IMR-90 (cell line): ENCODE data around the gene MACC1. TPM values are rescaled to one million over a fixed set of nuclear protein-coding genes. Genes with fewer than 3 reads are reported as not detected.

Experiments
- ATAC-seq: fragments of 200-7000 bp; cut with Tn5 transposase; 2 replicates; pipeline ENCODE4 v1.9.1; 2020; ENCODE audit warnings: low read depth, mild to moderate bottlenecking, moderate library complexity
- BruUV-seq: library from RNA; stranded (reverse); fragments of 400-500 nt; replicated peaks from 2 replicates; lab custom pipeline; 2021; lab: Mats Ljungman, UMichigan
- CTCF ChIA-PET: fragments of 300-600 bp; formaldehyde crosslinking; extraction: SDS; loops from one replicate; lab custom pipeline; 2021; ENCODE audit warnings: antibody characterized with exemption; lab: Yijun Ruan, JAX
- POLR2A ChIA-PET: fragments of 300-600 bp; sonication (Branson Sonifier 250); formaldehyde crosslinking; loops from one replicate; lab custom pipeline; 2022; ENCODE audit warnings: antibody characterized with exemption; ENCODE audit not compliant: unreplicated experiment; lab: Charles Lee
- DNase-seq: peaks from one replicate; pipeline ENCODE4 v3.0.0; 2013
- H2AFZ ChIP-seq: replicated peaks from 2 replicates; pipeline ENCODE3; 2013; ENCODE audit warnings: low read length, mild to moderate bottlenecking; ENCODE audit not compliant: poor library complexity
- H2AK5ac ChIP-seq: 2 replicates; pipeline ENCODE4 v1.6.1; 2013; ENCODE audit warnings: low read depth, low read length, inconsistent platforms
- H2AK9ac ChIP-seq: replicated peaks from 2 replicates; pipeline ENCODE3; 2013; ENCODE audit warnings: mild to moderate bottlenecking, low read depth, low read length, moderate library complexity; ENCODE audit not compliant: poor library complexity
- H2BK120ac ChIP-seq: 2 replicates; pipeline ENCODE4 v1.6.1; 2013; ENCODE audit warnings: low read depth, low read length, inconsistent platforms
- H2BK15ac ChIP-seq: 3 replicates; pipeline ENCODE4 v1.6.1; 2013; ENCODE audit warnings: low read depth, low read length, inconsistent platforms
- H2BK20ac ChIP-seq: 2 replicates; pipeline ENCODE4 v1.6.1; 2013; ENCODE audit warnings: low read depth, mild to moderate bottlenecking, inconsistent platforms, low read length, moderate library complexity
- H2BK5ac ChIP-seq: 2 replicates; pipeline ENCODE4 v1.6.1; 2013; ENCODE audit warnings: mild to moderate bottlenecking, low read depth, low read length, inconsistent platforms; ENCODE audit not compliant: poor library complexity, severe bottlenecking
- H3K14ac ChIP-seq: replicated peaks from 2 replicates; pipeline ENCODE4 v1.6.1; 2013; ENCODE audit warnings: low read depth, low read length, inconsistent platforms
- H3K18ac ChIP-seq: 2 replicates; pipeline ENCODE4 v1.6.1; 2013; ENCODE audit warnings: low read depth, low read length, control low read depth
- H3K23ac ChIP-seq: 2 replicates; pipeline ENCODE4 v1.6.1; 2013; ENCODE audit warnings: low read depth, low read length, inconsistent platforms
- H3K27ac ChIP-seq: 2 replicates; pipeline ENCODE4 v1.5.1; 2013; ENCODE audit warnings: mild to moderate bottlenecking, control low read depth, low read length; ENCODE audit not compliant: insufficient read depth
- H3K27me3 ChIP-seq: 2 replicates; pipeline ENCODE4 v1.6.1; 2013; ENCODE audit warnings: low read length; ENCODE audit not compliant: control insufficient read depth, insufficient read depth
- H3K36me3 ChIP-seq: 2 replicates; pipeline ENCODE4 v1.6.1; 2013; ENCODE audit warnings: low read length, mixed read lengths; ENCODE audit not compliant: control insufficient read depth, insufficient read depth
- H3K4ac ChIP-seq: 2 replicates; pipeline ENCODE4 v1.6.1; 2013; ENCODE audit warnings: low read depth, low read length, inconsistent platforms
- H3K4me1 ChIP-seq: 2 replicates; pipeline ENCODE4 v1.6.1; 2013; ENCODE audit warnings: low read length, mixed read lengths; ENCODE audit not compliant: control insufficient read depth, insufficient read depth
- H3K4me2 ChIP-seq: 2 replicates; pipeline ENCODE4 v1.6.1; 2013; ENCODE audit warnings: low read depth, mild to moderate bottlenecking, control low read depth, low read length, moderate library complexity
- H3K4me3 ChIP-seq: 2 replicates; pipeline ENCODE4 v1.5.1; 2013; ENCODE audit warnings: low read depth, mild to moderate bottlenecking, control low read depth, low read length, moderate library complexity; ENCODE audit not compliant: insufficient read depth
- H3K56ac ChIP-seq: 2 replicates; pipeline ENCODE4 v1.6.1; 2013; ENCODE audit warnings: low read length, inconsistent platforms; ENCODE audit not compliant: insufficient read depth; ENCODE audit errors: extremely low read depth
- H3K79me1 ChIP-seq, 2 experiments: 2 replicates each; pipeline ENCODE4 v1.6.1; 2013; ENCODE audit warnings: low read length in 2 of 2, inconsistent platforms in 1 of 2, low read depth in 1 of 2
- H3K9ac ChIP-seq: 2 replicates; pipeline ENCODE4 v1.6.1; 2013; ENCODE audit warnings: low read depth, low read length, control low read depth
- H3K9me1 ChIP-seq: 2 replicates; pipeline ENCODE4 v1.6.1; 2013; ENCODE audit warnings: low read length, inconsistent platforms; ENCODE audit not compliant: insufficient read depth
- H3K9me3 ChIP-seq: 2 replicates; pipeline ENCODE4 v1.6.1; 2013; ENCODE audit warnings: low read length; ENCODE audit not compliant: control insufficient read depth, insufficient read depth
- H4K20me1 ChIP-seq: 2 replicates; pipeline ENCODE4 v1.6.1; 2013; ENCODE audit warnings: low read length, inconsistent platforms; ENCODE audit not compliant: insufficient read depth
- H4K5ac ChIP-seq: 2 replicates; pipeline ENCODE4 v1.6.1; 2013; ENCODE audit warnings: mild to moderate bottlenecking, low read depth, low read length, control low read depth
- H4K8ac ChIP-seq, 2 experiments: 2 replicates each; pipeline ENCODE4 v1.6.1; 2013; ENCODE audit warnings: low read depth in 2 of 2, low read length in 2 of 2, control low read depth in 1 of 2, inconsistent platforms in 1 of 2
- H4K91ac ChIP-seq: 2 replicates; pipeline ENCODE4 v1.6.1; 2013; ENCODE audit warnings: low read depth, low read length, inconsistent platforms; ENCODE audit not compliant: insufficient read depth
- MAFK ChIP-seq: IDR thresholded peaks from 2 replicates; pipeline ENCODE4 v1.6.1; 2012; ENCODE audit warnings: low read depth, low read length, improper control_type of control experiment
- MAZ ChIP-seq: IDR thresholded peaks from 2 replicates; pipeline ENCODE4 v1.6.1; 2012; ENCODE audit warnings: low read depth, mild to moderate bottlenecking, low read length, improper control_type of control experiment, moderate library complexity, borderline replicate concordance
- RAD21 ChIP-seq: IDR thresholded peaks from 2 replicates; pipeline ENCODE4 v1.6.1; 2012; ENCODE audit warnings: low read length, improper control_type of control experiment
- WGBS, 2 experiments: methylation state at CpG; one replicate each; pipeline versions ENCODE4 v1.1.5 to v1.1.7; 2013; ENCODE audit warnings: missing lambda C conversion rate in 2 of 2; ENCODE audit not compliant: insufficient read length in 1 of 2; ENCODE audit errors: extremely low coverage in 2 of 2; 5-methylcytosine and 5-hydroxymethylcytosine counted together
- dilution Hi-C: fragments of 300-500 bp; cut with HindIII; formaldehyde crosslinking; loops from one replicate; pipeline ENCODE4 v1.14.3; 2018; ENCODE audit warnings: low sequenced_read_pairs; ENCODE audit not compliant: unreplicated experiment
- in situ Hi-C: fragments of 300-500 bp; cut with MboI; formaldehyde crosslinking; loops from 3 replicates; pipeline ENCODE4 v1.14.3; 2019; ENCODE audit warnings: low sequenced_read_pairs, inconsistent platforms, mixed read lengths
- intact Hi-C: fragments of 100-400 bp; cut with micrococcal nuclease; formaldehyde crosslinking; loops from 2 replicates; pipeline ENCODE4 v1.10.0; 2022
- polyA plus RNA-seq, 3 experiments: library from polyadenylated mRNA; depleted of rRNA; stranded (reverse); fragments of >200 nt; gene quantifications; 2 replicates each; pipeline ENCODE4 v1.2.3, GENCODE V29; 2012; ENCODE audit warnings: low replicate concordance in 1 of 3
- total RNA-seq: library from RNA; depleted of rRNA; stranded (reverse); fragments of >200 nt; gene quantifications from 2 replicates; pipeline ENCODE4 v1.2.3, GENCODE V29; 2012

MACC1 gene
- total and polyA plus RNA-seq, 2 of the 4 experiments (the other 2 are of a cell fraction) = under 0.01 TPM; not detected in 1

DNA sequence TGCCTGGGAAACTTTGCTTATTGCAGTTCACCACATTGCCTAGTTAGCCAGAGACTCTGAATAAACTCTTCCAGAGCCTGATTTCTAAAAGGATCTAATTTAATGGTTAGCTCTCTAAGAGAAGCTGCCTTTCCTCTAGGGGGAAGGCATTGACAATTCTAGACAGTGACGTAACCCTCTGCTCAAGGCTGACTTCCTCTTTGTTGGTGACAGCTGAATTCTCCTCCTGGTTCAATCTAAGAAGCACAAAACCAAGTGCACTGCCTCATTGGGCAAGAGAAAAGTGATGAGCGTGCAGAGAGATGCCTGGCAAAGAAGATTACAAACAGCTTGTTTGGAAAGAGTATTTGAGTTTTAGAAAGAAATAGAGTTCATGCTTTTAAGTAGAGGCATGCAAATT is 102.7 kb downstream of the MACC1 start:
- ChIA-PET CTCF (no interaction called here), POLR2A (interaction anchor here (0.5 kb wide), 1 partner anchor 65 kb away, joined by 3 read pairs; no protein-coding TSS in a partner anchor)
- Histone ChIP-seq H2AFZ (no peak overlapping the region), H4K91ac (no peak overlapping the region), H3K56ac (no peak overlapping the region), H3K36me3 (no peaks in the 10 kb centered on the region), H2BK15ac (no peak overlapping the region), H3K9me3 (no peaks in the 10 kb centered on the region), H2BK120ac (no peak overlapping the region), H2BK5ac (no peak overlapping the region), H3K4me2 (no peak overlapping the region), H2BK20ac (no peak overlapping the region), H3K9ac (no peak overlapping the region), H3K23ac (no peak overlapping the region), H3K4me1 (no peaks in the 10 kb centered on the region), H4K20me1 (no peaks in the 10 kb centered on the region), H2AK5ac (no peak overlapping the region), H3K9me1 (no peaks in the 10 kb centered on the region), H2AK9ac (no peak overlapping the region), H3K4ac (no peak overlapping the region), H3K14ac (no peak overlapping the region), H4K5ac (no peak overlapping the region), H3K27ac (no peak overlapping the region), H3K18ac (no peak overlapping the region), H3K79me1 (no peaks in the 10 kb centered on the region), H3K27me3 (no peaks in the 10 kb centered on the region), H4K8ac (no peak overlapping the region), H3K4me3 (no peak overlapping the region)
- DNase-seq = no peak
- TF ChIP-seq RAD21 (no peak), MAFK (no peak), MAZ (no peak)
- no TSS peak for BruUV-seq
- no peak for ATAC-seq
- intact Hi-C loops (no loop called here), in situ Hi-C loops (no loop called here), dilution Hi-C loops (no loop called here)
- WGBS, 2 experiments = no CpG with 5 or more reads among the region's 2 CpGs
